Measurements from ENCODE around the gene PSMB7.

- TF ChIP-seq, protein P1, sequence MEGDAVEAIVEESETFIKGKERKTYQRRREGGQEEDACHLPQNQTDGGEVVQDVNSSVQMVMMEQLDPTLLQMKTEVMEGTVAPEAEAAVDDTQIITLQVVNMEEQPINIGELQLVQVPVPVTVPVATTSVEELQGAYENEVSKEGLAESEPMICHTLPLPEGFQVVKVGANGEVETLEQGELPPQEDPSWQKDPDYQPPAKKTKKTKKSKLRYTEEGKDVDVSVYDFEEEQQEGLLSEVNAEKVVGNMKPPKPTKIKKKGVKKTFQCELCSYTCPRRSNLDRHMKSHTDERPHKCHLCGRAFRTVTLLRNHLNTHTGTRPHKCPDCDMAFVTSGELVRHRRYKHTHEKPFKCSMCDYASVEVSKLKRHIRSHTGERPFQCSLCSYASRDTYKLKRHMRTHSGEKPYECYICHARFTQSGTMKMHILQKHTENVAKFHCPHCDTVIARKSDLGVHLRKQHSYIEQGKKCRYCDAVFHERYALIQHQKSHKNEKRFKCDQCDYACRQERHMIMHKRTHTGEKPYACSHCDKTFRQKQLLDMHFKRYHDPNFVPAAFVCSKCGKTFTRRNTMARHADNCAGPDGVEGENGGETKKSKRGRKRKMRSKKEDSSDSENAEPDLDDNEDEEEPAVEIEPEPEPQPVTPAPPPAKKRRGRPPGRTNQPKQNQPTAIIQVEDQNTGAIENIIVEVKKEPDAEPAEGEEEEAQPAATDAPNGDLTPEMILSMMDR (tag by site-specific recombination; IDR thresholded peaks at IDR 0.05), result no peak
- TF ChIP-seq SALL2 (tag by site-specific recombination; IDR thresholded peaks at IDR 0.05; ENCODE audit: borderline replicate concordance) (no peak), ZNF292 (tag by site-specific recombination; IDR thresholded peaks at IDR 0.05; ENCODE audit: borderline replicate concordance, low read depth) (no peak), ZBTB7A (tag by site-specific recombination; IDR thresholded peaks at IDR 0.05; ENCODE audit: low read depth) (no peak), ZNF585B (tag by site-specific recombination; IDR thresholded peaks at IDR 0.05) (no peak), ZNF510 (tag by site-specific recombination; IDR thresholded peaks at IDR 0.05; ENCODE audit: insufficient replicate concordance) (no peak), GLIS1 (tag by site-specific recombination; IDR thresholded peaks at IDR 0.05) (no peak), RBAK (tag by site-specific recombination; IDR thresholded peaks at IDR 0.05) (no peak), ZNF121 (tag by site-specific recombination; IDR thresholded peaks at IDR 0.05) (no peak), KLF9 (tag by site-specific recombination; IDR thresholded peaks at IDR 0.05; ENCODE audit: low read depth) (no peak)
- TF ChIP-seq, protein P2, sequence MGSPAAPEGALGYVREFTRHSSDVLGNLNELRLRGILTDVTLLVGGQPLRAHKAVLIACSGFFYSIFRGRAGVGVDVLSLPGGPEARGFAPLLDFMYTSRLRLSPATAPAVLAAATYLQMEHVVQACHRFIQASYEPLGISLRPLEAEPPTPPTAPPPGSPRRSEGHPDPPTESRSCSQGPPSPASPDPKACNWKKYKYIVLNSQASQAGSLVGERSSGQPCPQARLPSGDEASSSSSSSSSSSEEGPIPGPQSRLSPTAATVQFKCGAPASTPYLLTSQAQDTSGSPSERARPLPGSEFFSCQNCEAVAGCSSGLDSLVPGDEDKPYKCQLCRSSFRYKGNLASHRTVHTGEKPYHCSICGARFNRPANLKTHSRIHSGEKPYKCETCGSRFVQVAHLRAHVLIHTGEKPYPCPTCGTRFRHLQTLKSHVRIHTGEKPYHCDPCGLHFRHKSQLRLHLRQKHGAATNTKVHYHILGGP (tag by site-specific recombination; IDR thresholded peaks at IDR 0.05), result no peak
Measured at GRCh38 chr9:124448019-124448418, 32.8 kb upstream of the PSMB7 start.

All from HEK293 (cell line).